HG02571 (cell line): ENCODE data around the gene MDFIC.

Experiments
- ATAC-seq: cut with Tn5 transposase; IDR thresholded peaks from one replicate; pipeline ENCODE4 v1.9.1; 2021; ENCODE audit warnings: mild to moderate bottlenecking, moderate library complexity; ENCODE audit not compliant: unreplicated experiment

The MDFIC gene

DNA sequence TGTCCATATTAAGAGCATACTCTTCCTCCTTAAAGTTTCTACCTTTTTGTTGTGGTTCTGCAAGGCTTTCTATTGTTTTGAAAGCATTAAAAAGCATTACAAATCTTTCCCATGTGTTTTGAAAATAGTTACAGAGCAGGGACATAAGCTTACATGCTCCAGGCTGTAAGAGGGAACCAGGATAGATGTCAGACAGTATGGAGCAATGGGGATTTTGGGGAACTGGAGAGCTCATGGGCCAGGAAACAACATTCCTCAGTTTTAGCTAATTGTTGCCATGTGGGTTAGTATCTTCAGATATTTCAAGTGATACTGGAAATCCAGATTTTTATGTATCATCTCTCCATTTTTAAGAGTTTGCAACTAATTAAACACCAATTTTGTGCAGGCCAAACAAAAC lies 3.5 kb downstream of the MDFIC start:
- no peak for ATAC-seq

DNA sequence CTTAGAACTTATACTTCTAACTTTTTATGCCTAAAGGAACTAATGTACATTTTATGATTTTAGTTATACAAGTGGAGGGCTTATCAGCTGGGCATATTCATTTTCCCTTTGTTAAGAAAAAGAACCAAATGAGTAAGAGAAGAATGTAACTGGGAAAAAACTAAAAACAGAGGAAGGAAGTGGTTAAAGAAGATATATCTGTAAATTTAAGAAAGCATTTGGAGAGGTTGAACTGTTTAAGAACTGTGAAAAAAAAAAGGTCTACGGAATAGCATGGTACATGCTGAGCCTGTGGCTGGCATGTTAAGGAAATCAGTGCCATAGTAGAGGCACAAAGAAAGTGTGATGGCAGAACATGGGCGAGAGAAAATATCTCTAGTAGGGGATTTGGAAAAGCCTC lies 6.2 kb downstream of the MDFIC start:
- no peak for ATAC-seq

DNA sequence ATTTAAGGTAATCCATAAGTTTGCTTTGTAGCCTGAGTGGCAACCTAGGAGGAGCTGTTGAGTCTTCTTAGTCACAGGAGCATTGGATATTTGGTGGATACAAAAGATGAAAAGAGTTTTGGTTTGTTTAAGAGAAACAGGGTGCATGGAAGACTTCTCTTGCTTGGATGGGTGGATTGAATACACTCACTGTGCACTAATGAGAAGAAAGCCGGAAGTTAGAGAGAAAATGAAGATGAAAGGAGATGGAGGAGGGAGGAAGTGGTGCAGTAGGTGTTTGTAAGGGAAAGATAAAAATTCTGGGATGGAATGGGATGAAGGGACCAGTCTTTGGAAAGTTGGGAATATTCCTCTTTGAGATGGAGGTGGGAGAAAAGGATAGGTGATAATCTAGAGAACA lies 7.7 kb downstream of the MDFIC start:
- ATAC-seq: no peak

DNA sequence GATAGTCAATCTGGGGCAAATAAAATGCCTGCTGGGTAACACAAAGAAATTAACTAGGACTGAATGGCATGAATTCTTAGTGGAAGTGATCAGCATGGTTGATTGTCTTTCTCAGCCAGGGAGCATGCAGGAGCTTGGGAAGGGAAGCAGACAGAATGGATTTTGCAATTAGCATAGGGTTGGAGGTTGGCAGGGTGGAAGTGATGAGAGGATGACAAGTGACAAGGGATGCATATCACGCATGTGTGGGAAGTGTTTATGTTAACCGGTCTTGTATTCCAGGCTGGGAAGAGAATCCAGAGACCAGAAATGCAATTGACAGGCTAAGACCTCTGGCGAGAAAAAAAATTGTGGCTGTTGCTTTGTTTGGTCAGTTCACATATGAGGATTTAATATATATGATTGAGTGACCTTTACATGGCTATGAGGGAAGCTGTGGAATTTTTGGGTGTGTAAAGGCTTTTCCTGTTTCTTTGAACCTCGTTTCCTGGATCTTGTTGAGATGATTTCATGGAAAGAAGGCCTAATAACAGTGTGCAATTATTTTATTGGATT lies 8.3 kb downstream of the MDFIC start:
- ATAC-seq: no peak

DNA sequence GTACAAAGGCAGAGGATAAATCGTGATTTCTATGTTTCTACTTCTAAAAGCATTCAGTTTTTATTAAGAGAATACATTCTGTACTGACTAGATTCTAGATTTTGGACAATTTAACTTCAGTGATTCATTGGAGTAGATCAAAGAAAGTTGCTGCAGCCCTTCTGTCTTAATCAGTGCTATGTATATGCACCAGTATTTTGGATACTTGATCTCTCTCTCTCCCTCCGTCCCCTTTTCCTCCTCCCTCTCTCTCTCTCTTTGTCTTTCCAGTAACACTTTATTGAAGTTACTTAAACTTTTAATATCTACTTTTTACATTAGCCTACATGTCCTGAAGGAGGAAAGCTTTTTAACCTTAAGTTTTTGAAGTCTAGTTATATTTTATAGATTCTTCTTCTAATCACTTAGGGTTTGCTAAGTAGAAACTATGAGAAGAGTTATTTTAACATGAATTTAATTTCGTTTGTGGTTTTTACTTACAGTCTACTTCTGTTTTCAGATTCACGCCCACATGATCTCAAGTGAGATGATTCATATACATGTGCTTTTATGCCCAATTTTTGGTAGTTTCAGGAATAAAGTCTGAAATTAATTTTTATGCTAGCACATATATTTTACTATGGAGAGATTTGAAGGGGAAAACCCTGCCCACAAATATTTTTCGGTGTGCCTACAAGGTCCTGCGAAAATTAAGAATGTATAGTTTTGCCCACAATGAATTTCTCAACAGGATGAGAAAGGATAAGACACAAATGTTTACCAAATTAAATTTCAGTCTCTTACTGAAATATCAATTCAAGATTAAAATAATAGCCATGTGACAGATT lies 9.1 kb downstream of the MDFIC start:
- peak; percentile 46 for ATAC-seq

DNA sequence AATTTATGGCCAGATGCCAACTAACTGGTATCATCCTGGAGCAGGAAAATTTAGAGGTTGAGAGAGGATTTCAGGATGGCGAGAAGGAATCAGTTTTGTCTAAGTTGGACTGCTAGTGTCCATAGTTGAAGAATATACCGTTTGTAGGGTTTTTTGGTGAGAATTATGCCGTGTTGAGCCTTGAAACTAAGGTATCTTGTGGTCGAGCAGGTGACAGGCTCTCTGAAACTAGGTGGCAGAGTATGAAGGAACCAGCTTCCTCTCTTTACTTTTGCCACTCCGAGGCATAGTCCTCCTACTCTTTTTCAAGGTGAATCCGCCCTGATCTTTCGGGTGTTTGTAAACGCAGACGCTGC lies 9.7 kb downstream of the MDFIC start:
- ATAC-seq: peak; percentile 89

DNA sequence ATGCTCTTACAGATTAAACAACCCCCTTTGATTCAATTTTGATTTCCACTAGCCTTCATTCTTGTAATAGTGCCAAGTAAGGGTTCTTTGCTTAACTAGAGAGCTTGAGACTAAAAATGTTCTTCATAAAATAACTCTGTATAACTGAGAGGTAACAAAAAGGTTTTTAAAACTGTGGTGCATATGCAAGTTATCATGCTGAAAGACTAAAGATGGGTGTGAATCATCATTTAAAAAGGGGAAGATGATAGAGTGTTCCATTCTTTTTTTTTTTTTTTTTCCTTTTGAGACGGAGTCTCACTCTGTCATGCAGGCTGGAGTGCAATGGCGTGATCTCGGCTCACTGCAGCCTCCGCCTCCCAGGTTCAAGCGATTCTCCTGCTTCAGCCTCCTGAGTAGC lies 11.1 kb downstream of the MDFIC start:
- ATAC-seq: no peak

DNA sequence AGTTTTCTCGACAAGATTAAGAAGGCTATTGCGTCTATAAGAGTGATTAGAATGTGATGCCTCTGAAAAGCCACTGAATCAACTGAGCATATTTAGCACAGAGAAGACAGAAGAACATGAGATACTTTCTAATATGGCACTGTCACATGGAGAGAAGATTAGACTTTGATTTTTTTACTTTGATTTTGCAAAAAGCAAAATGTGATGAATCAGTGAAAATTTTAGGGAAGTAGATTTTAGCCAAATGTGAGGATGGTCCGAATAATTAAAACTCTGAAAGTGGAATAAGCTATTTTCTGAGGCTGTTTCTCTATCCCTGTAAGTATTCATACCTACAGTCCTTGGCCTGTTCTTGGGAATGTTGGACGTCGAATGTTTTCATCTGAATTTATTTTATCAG lies 11.8 kb downstream of the MDFIC start:
- no peak for ATAC-seq

DNA sequence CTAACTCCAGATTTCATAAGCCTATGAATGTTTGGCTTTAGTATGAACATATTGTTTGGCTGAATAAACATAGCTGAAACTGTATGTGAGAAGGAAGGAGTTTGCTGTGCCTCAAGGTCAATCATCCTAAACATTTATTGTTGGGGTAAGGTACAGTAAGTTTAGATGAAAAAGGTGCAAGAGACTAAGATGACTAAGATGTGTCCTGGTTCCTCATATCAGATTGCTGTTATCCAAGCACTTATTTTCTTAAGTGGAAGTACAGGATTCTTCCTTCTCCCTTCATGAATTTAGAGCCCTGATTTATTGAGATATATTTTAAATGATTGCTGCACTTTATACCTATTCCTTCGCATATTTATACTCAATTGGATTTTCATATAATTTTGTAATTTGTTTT lies 12.2 kb downstream of the MDFIC start:
- no peak for ATAC-seq

DNA sequence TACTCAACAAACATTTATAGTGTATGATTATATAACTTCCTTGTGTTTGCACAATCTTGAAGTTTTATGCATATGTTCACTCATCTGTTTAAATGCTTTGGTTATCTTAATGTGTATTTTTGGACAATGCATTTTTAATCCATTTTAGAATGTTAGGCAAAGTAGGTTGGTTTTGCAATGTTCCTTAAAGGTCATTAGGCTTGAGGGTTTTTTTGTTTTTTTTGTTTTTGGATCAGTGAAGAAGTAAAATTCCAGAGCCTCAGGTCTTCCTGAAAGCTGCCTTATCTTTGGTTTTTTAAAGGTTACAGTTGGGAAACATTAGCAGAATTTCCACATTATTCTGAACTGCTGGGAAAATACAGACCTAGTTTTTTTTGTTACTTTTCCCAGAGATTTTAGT lies 12.8 kb downstream of the MDFIC start:
- no peak for ATAC-seq

DNA sequence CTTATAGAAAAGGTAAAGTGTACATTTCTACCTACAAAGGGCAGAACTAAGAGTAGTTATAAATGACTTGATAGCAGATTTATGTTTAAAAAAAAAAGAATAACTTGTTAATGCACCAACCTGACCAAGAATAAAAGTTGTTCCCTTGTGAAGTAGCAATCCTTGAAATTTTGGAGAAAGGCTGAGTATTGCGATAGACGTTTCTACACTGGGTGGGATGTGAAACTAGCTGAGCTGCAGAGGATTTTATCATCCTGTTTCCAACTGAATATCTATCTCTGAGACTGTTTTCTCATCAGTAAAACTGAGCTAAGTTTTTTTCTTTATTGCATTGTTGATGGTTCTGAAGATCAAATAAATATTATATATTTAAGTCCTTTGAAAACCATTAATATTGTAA lies 14.6 kb downstream of the MDFIC start:
- ATAC-seq: no peak

DNA sequence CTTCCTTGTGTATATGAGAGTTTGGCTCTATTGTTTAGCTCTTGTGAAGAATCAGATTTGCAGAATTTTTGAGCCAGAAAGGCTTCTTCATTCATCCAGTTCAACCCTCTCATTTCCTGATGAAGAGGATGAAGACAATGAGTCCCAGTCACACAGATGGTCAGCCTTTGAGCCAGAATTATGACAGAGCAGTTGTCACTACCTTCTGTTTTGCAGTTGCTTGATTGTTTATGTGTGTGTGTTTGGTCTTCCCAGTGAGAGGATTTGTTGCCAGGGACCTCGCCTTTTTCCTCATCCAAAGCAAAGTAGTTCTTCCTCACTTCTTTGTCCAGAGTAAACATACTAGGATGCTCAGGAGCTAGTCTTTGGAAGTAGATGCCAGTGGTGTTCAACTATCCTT lies 15.6 kb downstream of the MDFIC start:
- no peak for ATAC-seq

DNA sequence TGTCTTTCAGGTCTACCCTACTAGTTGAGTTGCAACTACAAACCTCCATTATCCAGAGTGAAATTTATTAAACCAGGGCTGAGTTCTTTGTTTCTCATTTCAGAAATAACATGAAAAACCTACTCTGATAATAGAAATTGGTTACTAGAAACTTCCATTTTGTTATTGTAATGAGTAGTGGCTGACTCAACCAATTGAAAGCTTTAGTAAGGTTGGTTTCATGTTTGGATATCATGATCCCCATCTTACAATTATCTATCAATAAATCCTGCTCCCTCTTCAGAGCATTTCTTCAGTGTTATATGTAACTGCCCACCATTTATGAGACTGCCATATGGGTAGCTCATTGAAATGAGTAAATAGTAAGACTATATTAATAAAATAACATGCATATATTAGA lies 16.9 kb downstream of the MDFIC start:
- no peak for ATAC-seq

DNA sequence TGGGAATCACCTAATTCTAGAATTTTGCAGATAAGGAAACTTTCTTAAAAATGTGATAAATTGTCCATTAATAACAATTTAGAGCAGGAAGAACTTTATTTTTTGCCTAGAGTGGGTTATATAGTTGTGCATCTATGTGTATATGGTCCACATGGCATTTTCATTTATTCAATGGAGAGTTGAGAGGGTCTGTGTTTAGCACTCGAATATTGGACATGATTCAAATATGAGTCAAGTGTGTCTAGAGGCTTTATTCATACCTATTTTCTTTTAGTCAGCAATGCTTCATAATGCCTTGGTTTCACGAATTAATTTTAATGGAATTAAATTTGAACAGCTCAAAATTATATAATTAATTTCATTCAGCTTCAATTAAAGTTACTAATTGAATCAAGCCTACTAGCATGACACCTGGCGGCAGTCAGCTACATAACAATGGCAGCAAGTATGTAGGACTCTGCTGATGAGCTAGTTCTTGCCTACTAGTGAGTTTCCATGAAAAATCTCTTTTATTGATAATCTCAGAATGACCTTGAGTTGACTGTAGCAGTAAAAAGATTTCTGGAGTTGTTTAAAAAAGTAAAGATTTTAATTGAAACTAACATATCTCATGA lies 17.7 kb downstream of the MDFIC start:
- ATAC-seq: no peak

DNA sequence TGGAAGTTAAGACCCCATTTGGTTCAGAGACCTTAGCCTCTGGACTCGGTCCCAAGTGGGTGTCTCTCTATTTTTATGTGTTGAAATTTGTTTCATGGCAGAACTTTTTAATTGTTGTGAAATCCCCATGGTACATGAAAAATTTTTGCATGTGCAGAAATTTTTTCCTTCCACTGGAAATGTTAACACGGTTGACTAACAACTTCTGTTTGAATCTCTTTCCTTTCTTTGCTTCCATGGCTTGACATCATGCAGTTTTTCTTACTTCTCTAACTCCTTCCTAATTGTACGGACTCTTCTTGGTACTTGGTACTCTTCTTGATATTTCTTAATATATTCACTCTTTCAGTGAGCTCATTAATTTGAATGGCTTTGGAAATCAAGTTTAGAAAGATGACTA lies 18.3 kb downstream of the MDFIC start:
- no peak for ATAC-seq

DNA sequence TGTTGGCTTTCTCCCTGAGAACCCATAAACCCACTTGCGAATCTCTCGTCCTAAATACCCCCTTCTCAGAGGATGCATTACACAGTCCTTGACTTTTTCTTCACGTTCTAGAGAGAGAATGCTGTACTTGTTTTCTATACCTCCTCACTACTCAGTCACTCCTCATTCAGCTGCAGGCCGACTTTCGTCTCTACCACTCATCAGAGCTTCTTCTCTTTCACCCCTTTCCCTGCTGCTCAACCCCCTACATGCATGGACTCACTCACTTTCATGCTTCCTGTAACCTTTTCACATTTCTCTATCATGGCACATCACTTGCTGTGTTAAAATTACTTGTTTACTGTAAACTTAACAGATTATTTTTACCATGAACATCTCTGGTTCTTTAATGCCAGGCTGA lies 19.8 kb downstream of the MDFIC start:
- peak; percentile 58 for ATAC-seq

DNA sequence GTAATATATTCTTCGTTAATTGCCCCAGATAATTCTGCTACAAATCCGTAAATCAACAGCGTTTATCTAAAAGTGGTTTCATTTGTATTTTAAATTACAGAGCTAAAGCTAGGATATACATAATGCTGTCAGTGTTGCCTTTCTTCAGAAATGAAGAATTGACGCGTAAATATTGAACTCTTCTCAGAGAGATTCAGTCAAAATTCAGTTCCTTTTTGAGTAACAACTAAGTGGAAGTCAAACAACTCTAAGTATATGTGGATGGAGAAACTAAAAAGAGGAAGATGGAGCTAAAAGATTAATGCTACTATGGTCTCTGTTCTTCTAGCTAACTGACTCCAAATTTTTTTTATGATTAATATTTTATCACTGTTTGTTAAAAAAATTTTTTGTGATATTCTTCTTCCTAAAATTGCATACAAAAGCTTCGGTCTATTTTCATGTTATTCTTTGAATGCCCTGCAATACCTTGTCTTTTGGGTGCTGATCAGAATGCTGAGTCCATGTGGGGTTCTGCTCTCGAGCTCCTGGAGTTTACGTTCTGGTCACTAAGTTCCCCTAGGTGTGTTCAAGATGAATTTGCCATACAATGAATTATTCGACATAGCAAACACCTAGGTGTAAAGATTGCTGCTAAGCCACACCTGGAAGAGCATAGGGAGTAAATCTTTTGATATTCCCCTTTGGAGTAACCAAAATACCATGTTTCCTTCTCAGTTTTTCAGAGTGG lies 20.7 kb downstream of the MDFIC start:
- peak; percentile 38 for ATAC-seq

DNA sequence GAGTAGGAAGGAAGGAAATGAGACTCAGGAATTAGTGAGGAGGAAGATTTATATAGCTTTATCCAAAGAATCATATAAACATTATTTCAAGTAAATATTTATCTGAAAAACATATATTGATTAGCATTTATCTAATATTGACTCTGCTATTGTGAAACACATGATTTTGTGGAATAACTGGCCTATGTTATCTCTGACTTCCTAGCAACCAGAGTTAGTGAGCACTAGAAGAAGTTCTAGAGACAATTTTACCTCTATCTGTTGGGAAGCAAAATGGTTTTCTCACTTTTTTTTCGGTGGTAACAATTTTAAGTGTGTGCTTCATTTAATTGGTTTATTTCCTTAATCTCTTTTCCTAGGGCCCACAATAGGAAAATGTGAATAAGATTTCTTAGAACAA lies 21.6 kb downstream of the MDFIC start:
- no peak for ATAC-seq

DNA sequence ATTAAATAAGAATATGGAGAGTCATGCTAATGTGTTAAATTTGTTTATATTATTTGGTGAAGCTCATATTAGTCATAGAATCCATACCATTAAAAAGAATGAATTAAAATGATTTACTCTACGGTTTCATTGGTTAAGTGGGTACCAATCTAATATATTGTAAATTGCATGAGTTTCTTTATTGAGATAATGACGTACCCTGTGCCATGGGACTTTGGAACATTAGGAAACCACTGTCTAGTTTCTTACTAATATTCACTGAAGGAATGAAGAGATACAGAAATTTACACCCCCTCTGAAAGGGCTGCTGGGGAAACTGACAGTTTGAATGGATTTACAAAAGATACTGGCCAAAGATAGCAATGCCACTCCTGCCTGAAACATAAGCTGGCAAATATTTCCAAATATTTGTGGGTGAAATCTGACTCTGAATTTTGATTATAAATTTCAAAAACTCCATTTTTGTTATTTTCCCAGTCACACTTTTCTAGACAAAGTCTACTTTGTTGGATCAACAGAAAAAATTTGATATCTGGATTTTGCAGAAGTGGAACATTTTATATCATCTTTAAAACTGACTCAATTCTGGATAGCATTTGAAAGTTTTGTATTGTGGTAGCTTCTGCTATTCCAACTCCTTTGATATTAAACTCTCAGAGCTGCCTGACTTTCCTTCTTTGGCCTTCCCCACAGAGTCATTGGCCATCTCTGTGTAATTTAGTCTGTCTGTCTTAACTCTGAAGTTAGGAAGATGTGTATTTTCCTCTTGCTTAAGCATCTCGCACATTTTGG lies 22.3 kb downstream of the MDFIC start:
- ATAC-seq: no peak

DNA sequence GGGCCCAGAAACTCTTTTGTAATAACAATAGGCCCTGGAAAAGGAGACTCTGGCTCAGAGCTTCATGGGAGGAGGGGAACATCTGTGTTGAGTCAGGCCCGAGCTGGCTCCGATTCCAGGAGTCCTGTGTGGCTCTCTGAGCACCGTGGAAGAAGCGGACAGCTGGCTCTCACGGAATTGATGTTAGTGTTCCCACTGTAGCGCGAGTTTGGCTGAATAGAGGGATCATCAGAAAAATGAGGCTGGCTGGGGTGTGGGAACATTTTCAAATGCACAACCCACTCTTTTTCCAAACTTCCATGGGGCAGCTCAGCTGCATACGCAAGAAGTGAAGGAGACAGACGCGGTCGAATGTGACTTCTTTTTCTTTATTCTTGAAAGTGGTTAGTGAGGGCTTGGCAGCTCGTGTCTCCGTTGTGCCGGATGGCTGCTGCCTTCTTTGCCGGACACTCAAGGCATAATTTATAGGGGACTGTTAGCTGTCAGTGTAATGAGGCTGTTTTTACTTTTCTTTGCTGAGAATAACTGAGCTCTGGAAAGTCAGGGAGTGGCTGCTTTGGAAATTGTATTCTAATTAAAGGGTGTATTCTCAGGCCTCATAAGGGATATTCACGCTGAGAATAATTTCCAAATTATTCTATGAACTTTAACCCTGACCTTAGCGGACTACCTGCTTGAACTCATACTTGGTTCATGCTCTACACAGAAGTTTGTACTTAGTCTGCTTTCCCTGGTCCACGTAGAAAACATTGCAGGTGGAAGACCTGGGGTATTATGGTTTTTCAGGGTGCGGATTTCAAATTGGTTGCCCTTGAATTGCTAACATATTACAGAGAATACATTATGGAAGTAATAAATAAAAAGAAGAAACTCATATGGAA lies 23.1 kb downstream of the MDFIC start:
- no peak for ATAC-seq
